ENCODE results near the gene MAGOH. TPM values are rescaled to one million over a fixed set of nuclear protein-coding genes. Genes with fewer than 3 reads are reported as not detected.

MAGOH gene
- total RNA-seq, 2 experiments from 2014 or later = 59.1 to 65.2 TPM

DNA sequence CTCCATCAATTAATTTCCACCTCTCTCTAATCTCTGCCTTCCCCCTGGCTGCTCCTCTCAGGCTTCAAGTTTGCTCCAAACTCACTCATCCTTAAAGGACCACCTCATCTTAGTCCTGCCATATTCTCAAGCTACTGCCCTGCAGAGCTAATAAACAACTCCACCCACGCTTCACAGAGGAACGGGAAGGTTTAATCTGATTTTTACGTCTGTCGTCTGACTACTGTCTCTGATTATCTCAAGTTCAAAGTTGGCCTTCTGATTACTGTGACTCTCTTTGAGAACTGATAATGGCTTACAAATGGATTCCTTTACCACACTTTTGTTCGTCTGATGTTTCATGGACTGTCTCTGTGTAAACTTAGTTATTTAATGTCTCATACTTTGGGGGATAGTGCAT lies 49.3 kb downstream of the MAGOH start:
- ChIA-PET POLR2A (no interaction called here), CTCF (no interaction called here)
- no peaks in the 10 kb centered on the region for H3K4me1 ChIP-seq (ENCODE audit: insufficient read depth, low read length)
- H3K4me3 ChIP-seq (ENCODE audit: low read length) = no peak overlapping the region
- H3K9me3 Mint-ChIP-seq = no peaks in the 10 kb centered on the region
- H3K36me3 ChIP-seq (ENCODE audit: insufficient read depth, low read length) = no peaks in the 10 kb centered on the region
- H3K27ac Mint-ChIP-seq = no peak overlapping the region
- ATAC-seq (ENCODE audit: poor library complexity) = no peak
- intact Hi-C loops (cut with DNase I, micrococcal nuclease) = no loop called here
- TF ChIP-seq, protein P1, sequence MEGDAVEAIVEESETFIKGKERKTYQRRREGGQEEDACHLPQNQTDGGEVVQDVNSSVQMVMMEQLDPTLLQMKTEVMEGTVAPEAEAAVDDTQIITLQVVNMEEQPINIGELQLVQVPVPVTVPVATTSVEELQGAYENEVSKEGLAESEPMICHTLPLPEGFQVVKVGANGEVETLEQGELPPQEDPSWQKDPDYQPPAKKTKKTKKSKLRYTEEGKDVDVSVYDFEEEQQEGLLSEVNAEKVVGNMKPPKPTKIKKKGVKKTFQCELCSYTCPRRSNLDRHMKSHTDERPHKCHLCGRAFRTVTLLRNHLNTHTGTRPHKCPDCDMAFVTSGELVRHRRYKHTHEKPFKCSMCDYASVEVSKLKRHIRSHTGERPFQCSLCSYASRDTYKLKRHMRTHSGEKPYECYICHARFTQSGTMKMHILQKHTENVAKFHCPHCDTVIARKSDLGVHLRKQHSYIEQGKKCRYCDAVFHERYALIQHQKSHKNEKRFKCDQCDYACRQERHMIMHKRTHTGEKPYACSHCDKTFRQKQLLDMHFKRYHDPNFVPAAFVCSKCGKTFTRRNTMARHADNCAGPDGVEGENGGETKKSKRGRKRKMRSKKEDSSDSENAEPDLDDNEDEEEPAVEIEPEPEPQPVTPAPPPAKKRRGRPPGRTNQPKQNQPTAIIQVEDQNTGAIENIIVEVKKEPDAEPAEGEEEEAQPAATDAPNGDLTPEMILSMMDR (IDR thresholded peaks at IDR 0.05) = no peak
- no peaks in the 10 kb centered on the region for H3K4me1 Mint-ChIP-seq (ENCODE audit: low read depth)
- no peak for DNase-seq
- H3K27ac ChIP-seq (ENCODE audit: low read depth in 1 of 2, low read length in 2 of 2) = no peak overlapping the region
- H3K36me3 Mint-ChIP-seq (ENCODE audit: low read depth) = no peaks in the 10 kb centered on the region
- H3K9me3 ChIP-seq (ENCODE audit: control insufficient read depth in 1 of 2, insufficient read depth in 1 of 2, low read length in 2 of 2) = peaks cover 0 to 11% of the 10 kb centered on the region in 2 experiments
- H3K27me3 ChIP-seq (ENCODE audit: control insufficient read depth in 1 of 2, insufficient read depth in 2 of 2, low read length in 2 of 2) = no peaks in the 10 kb centered on the region
- H3K27me3 Mint-ChIP-seq = no peaks in the 10 kb centered on the region
- no peak overlapping the region for H3K4me3 Mint-ChIP-seq

DNA sequence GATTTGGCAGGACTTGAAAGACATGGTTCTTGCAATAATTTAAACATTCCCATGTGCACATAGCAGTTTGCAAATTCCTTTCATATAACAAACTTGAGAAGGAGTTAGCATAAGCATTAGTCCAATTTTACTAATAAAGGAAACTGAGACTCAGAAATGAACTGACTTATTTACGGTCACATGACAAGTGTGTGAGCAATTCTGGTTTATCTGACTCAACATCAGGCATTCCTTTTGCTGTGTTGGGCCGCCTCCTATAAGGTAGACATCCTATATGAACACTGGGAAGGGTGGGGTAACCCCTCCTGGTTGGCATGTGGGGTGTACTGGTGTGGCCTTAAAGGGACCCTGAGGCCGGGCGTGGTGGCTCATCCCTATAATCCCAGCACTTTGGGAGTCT lies 50.2 kb downstream of the MAGOH start:
- ATAC-seq (ENCODE audit: poor library complexity) (no peak), DNase-seq (no peak)
- Mint-ChIP-seq H3K4me3 (no peak overlapping the region), H3K4me1 (ENCODE audit: low read depth) (no peaks in the 10 kb centered on the region), H3K27ac (no peak overlapping the region), H3K36me3 (ENCODE audit: low read depth) (no peaks in the 10 kb centered on the region), H3K9me3 (no peaks in the 10 kb centered on the region), H3K27me3 (no peaks in the 10 kb centered on the region)
- POLR2A ChIA-PET = no interaction called here
- Histone ChIP-seq H3K36me3 (ENCODE audit: insufficient read depth, low read length) (no peaks in the 10 kb centered on the region), H3K27ac (ENCODE audit: low read depth in 1 of 2, low read length in 2 of 2) (no peak overlapping the region), H3K27me3 (ENCODE audit: control insufficient read depth in 1 of 2, insufficient read depth in 2 of 2, low read length in 2 of 2) (no peaks in the 10 kb centered on the region), H3K4me3 (ENCODE audit: low read length) (no peak overlapping the region), H3K9me3 (ENCODE audit: control insufficient read depth in 1 of 2, insufficient read depth in 1 of 2, low read length in 2 of 2) (peaks cover 0 to 11% of the 10 kb centered on the region in 2 experiments), H3K4me1 (ENCODE audit: insufficient read depth, low read length) (no peaks in the 10 kb centered on the region)
- TF ChIP-seq, protein P1 (IDR thresholded peaks at IDR 0.05) = no peak
- CTCF ChIA-PET = no interaction called here
- intact Hi-C loops (cut with DNase I, micrococcal nuclease) = no loop called here

DNA sequence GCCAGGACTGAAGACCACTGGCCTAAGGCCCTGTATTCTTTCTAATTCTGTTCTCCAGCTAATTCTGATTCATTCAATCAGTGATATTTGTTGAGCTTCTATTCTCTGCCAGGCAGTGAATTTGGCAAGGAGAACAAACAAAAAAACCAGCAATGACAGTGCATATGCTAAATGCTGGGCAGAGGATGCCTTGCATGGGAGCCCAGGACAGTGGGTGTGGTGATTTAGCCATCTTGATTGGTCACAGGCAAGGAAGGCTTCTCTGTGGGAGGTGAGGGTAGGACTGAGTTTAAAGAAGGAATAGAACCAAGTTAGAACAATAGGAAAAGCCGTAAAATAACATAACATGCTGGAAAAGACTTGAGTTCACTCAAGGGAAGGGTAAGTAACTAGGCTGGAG lies 50.9 kb downstream of the MAGOH start:
- Mint-ChIP-seq H3K9me3 (no peaks in the 10 kb centered on the region), H3K27ac (no peak overlapping the region), H3K4me3 (no peak overlapping the region), H3K4me1 (ENCODE audit: low read depth) (no peaks in the 10 kb centered on the region), H3K27me3 (no peaks in the 10 kb centered on the region), H3K36me3 (ENCODE audit: low read depth) (no peaks in the 10 kb centered on the region)
- no peak overlapping the region for H3K4me3 ChIP-seq (ENCODE audit: low read length)
- H3K36me3 ChIP-seq (ENCODE audit: insufficient read depth, low read length) = no peaks in the 10 kb centered on the region
- POLR2A ChIA-PET = no interaction called here
- H3K4me1 ChIP-seq (ENCODE audit: insufficient read depth, low read length) = peaks cover under 1% of the 10 kb centered on the region
- no peak for ATAC-seq (ENCODE audit: poor library complexity)
- intact Hi-C loops (cut with DNase I, micrococcal nuclease) = no loop called here
- DNase-seq = no peak
- H3K27ac ChIP-seq (ENCODE audit: low read depth in 1 of 2, low read length in 2 of 2) = no peak overlapping the region
- H3K27me3 ChIP-seq (ENCODE audit: control insufficient read depth in 1 of 2, insufficient read depth in 2 of 2, low read length in 2 of 2) = no peaks in the 10 kb centered on the region
- peaks cover 0 to 11% of the 10 kb centered on the region in 2 experiments for H3K9me3 ChIP-seq (ENCODE audit: control insufficient read depth in 1 of 2, insufficient read depth in 1 of 2, low read length in 2 of 2)
- TF ChIP-seq, protein P1 (IDR thresholded peaks at IDR 0.05) = no peak
- CTCF ChIA-PET = no interaction called here

Data from CD4-positive, alpha-beta T cell (primary cell).